Endothelial cell of umbilical vein (primary cell): ENCODE measurements around the gene ZNF639. TPM values are rescaled to one million over a fixed set of nuclear protein-coding genes. Genes with fewer than 3 reads are reported as not detected.

Experiments used
- BruUV-seq: library from RNA; stranded (reverse); fragments of 400-500 nt; replicated peaks from 2 replicates; lab custom pipeline; 2021; lab: Mats Ljungman, UMichigan
- CTCF ChIA-PET: fragments of 300-600, 350-600 bp; sonication (Branson Sonifier 250); formaldehyde crosslinking; loops from one replicate; lab custom pipeline; 2021; ENCODE audit warnings: antibody characterized with exemption, inconsistent platforms; lab: Charles Lee
- POLR2A ChIA-PET: fragments of 300-600, 350-600 bp; sonication (Branson Sonifier 250); formaldehyde crosslinking; loops from one replicate; lab custom pipeline; 2021; ENCODE audit warnings: antibody characterized with exemption, inconsistent platforms; lab: Charles Lee
- DNase-seq: peaks from one replicate; pipeline ENCODE4 v3.0.0-alpha.2; 2011; ENCODE audit warnings: low read depth, low spot score
- FAIRE-seq: peaks from 2 replicates; lab custom pipeline; 2011; peaks lifted over from hg19 to GRCh38; lab: Jason Lieb, UNC
- H2AFZ ChIP-seq: 2 replicates; pipeline ENCODE4 v1.6.0; 2012; ENCODE audit warnings: low read depth, low read length, control low read depth, inconsistent platforms
- H3K27ac ChIP-seq: 2 replicates; pipeline ENCODE4 v1.5.1; 2011; ENCODE audit warnings: low read depth, mild to moderate bottlenecking, control low read depth, low read length, moderate library complexity; ENCODE audit not compliant: insufficient read depth
- H3K27me3 ChIP-seq, 2 experiments: 2 replicates each; pipeline versions ENCODE4 v1.6.0 to v1.6.1; 2011; ENCODE audit warnings: low read length in 2 of 2, mixed read lengths in 1 of 2; ENCODE audit not compliant: control insufficient read depth in 2 of 2, insufficient read depth in 2 of 2
- H3K36me3 ChIP-seq, 2 experiments: 2 replicates in 1 of 2; 3 replicates in 1 of 2; pipeline ENCODE4 v1.5.1; 2011; ENCODE audit warnings: low read length in 2 of 2, mild to moderate bottlenecking in 1 of 2, moderate library complexity in 1 of 2; ENCODE audit not compliant: control insufficient read depth in 2 of 2, insufficient read depth in 2 of 2; ENCODE audit errors: extremely low read depth in 1 of 2
- H3K4me1 ChIP-seq: 3 replicates; pipeline ENCODE4 v1.5.1; 2011; ENCODE audit warnings: mild to moderate bottlenecking, low read length; ENCODE audit not compliant: control insufficient read depth, insufficient read depth; ENCODE audit errors: extremely low read depth
- H3K4me2 ChIP-seq: 2 replicates; pipeline ENCODE4 v1.6.1; 2011; ENCODE audit warnings: low read length, control low read depth, mixed read lengths; ENCODE audit not compliant: insufficient read depth
- H3K4me3 ChIP-seq, 3 experiments: fragments of 200-600 bp in 1 of 3; sonication (generic), shearing (Covaris generic) in 1 of 3; replicated peaks in 1 of 3; 2 replicates each; pipeline ENCODE4 v1.5.1; 2011 to 2016; ENCODE audit warnings: control low read depth in 3 of 3, low read length in 3 of 3, mild to moderate bottlenecking in 2 of 3, inconsistent platforms in 1 of 3, low read depth in 1 of 3, moderate library complexity in 1 of 3; ENCODE audit not compliant: insufficient read depth in 1 of 3
- H3K79me2 ChIP-seq: 2 replicates; pipeline ENCODE4 v1.6.0; 2012; ENCODE audit warnings: low read length, inconsistent platforms; ENCODE audit not compliant: control insufficient read depth, insufficient read depth
- H3K9ac ChIP-seq: replicated peaks from 2 replicates; pipeline ENCODE3; 2011; ENCODE audit warnings: low read length, control low read depth; ENCODE audit not compliant: insufficient read depth; ENCODE audit errors: extremely low read depth
- H3K9me1 ChIP-seq: replicated peaks from 3 replicates; pipeline ENCODE4 v1.6.0; 2011; ENCODE audit warnings: mild to moderate bottlenecking, low read length; ENCODE audit not compliant: control insufficient read depth, insufficient read depth; ENCODE audit errors: extremely low read depth
- H3K9me3 ChIP-seq: replicated peaks from 2 replicates; pipeline ENCODE4 v1.5.1; 2012; ENCODE audit warnings: low read length, inconsistent platforms; ENCODE audit not compliant: control insufficient read depth, insufficient read depth
- H4K20me1 ChIP-seq: replicated peaks from 2 replicates; pipeline ENCODE3; 2011; ENCODE audit warnings: mild to moderate bottlenecking, low read length; ENCODE audit not compliant: control insufficient read depth, insufficient read depth; ENCODE audit errors: extremely low read depth
- CTCF ChIP-seq, 2 donors: IDR thresholded peaks; 1 replicate in 1 of 2; 2 replicates in 1 of 2; pipeline ENCODE4 v1.5.1; 2011; ENCODE audit warnings: low read length in 2 of 2, mild to moderate bottlenecking in 2 of 2, moderate library complexity in 2 of 2, control low read depth in 1 of 2, inconsistent platforms in 1 of 2, low read depth in 1 of 2; ENCODE audit not compliant: insufficient read depth in 1 of 2; ENCODE audit errors: extremely low read depth in 1 of 2
- EZH2 ChIP-seq: IDR thresholded peaks from 2 replicates; pipeline ENCODE4 v1.6.1; 2012; ENCODE audit warnings: borderline replicate concordance, low read depth, mild to moderate bottlenecking, moderate library complexity, low read length, inconsistent platforms; ENCODE audit not compliant: severe bottlenecking
- FOS ChIP-seq: IDR thresholded peaks from 2 replicates; pipeline ENCODE4 v1.6.1; 2011; ENCODE audit warnings: mild to moderate bottlenecking, low read length, moderate library complexity, borderline replicate concordance; ENCODE audit not compliant: insufficient read depth
- GATA2 ChIP-seq: IDR thresholded peaks from 2 replicates; pipeline ENCODE4 v1.7.0; 2011; ENCODE audit warnings: low read depth, mild to moderate bottlenecking, moderate library complexity, mixed read lengths, low read length; ENCODE audit not compliant: insufficient read length, insufficient read depth
- JUN ChIP-seq: IDR thresholded peaks from 2 replicates; pipeline ENCODE4 v1.6.1; 2011; ENCODE audit warnings: borderline replicate concordance, low read depth; ENCODE audit not compliant: insufficient read length, insufficient read depth
- MAX ChIP-seq: IDR thresholded peaks from 2 replicates; pipeline ENCODE4 v1.6.1; 2011; ENCODE audit not compliant: insufficient read depth, insufficient read length
- MYC ChIP-seq: IDR thresholded peaks from one replicate; pipeline ENCODE4 v1.6.1; 2011; ENCODE audit warnings: mild to moderate bottlenecking, low read depth, low read length
- POLR2A ChIP-seq: IDR thresholded peaks from 2 replicates; pipeline ENCODE4 v1.6.1; 2012; ENCODE audit warnings: low read depth, mild to moderate bottlenecking, control low read depth, low read length
- POLR2AphosphoS5 ChIP-seq: IDR thresholded peaks from 2 replicates; pipeline ENCODE4 v1.6.1; 2012; ENCODE audit warnings: low read depth, mild to moderate bottlenecking, control low read depth, low read length, moderate library complexity; ENCODE audit not compliant: insufficient read depth
- dilution Hi-C: fragments of 300-500 bp; cut with MboI; formaldehyde crosslinking; loops from one replicate; pipeline ENCODE4 v1.15.0; 2019; ENCODE audit warnings: low sequenced_read_pairs; ENCODE audit not compliant: extremely low pct_ligation_motif_present
- intact Hi-C: fragments of 100-400 bp; cut with micrococcal nuclease; formaldehyde crosslinking; loops from one replicate; pipeline ENCODE4 v1.10.0; 2022
- polyA plus RNA-seq, 4 experiments: library from polyadenylated mRNA; depleted of rRNA in 3 of 4; stranded (reverse) in 3 of 4; unstranded in 1 of 4; fragments of >200 nt; gene quantifications; 2 replicates each; pipeline versions ENCODE4 v1.2.1 to v1.2.3, GENCODE V29; 2011 to 2012; ENCODE audit warnings: missing spikeins in 1 of 4
- total RNA-seq: library from RNA; stranded (reverse); gene quantifications from 2 replicates; pipeline ENCODE4 v1.2.3, GENCODE V29; 2021

ZNF639 gene
- total and polyA plus RNA-seq, 2 donors (not counting 3 experiments of a cell fraction or from before 2014, with no cell fraction given): 8.0 to 30.5 TPM

DNA sequence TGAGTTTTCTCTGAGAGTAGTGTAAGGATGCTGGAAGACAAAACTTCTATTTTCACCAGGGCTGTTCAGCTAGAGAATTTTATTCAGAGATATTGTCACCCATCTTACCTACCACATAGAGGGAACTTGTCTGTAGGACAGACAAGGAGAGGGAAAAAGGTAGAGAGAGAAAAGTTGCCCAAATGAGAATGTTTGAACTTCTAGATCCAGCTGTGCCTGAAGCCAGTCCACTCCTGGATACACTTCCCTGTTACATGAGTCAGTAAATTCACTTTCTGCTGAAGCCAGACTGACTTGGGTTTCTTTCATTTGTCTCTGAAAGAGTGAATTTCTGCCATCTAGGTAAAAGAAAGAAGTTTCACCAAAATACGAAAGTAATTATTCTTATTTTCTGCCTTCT is 44.7 kb upstream of the ZNF639 start:
- no peak overlapping the region for H3K27ac ChIP-seq
- H3K79me2 ChIP-seq: no peaks in the 10 kb centered on the region
- H3K4me3 ChIP-seq: no peak overlapping the region
- dilution Hi-C loops: no loop called here
- no peak for FAIRE-seq
- H3K4me1 ChIP-seq: no peaks in the 10 kb centered on the region
- intact Hi-C loops: no loop called here
- H4K20me1 ChIP-seq: no peaks in the 10 kb centered on the region
- no peaks in the 10 kb centered on the region for H3K36me3 ChIP-seq
- no peak for DNase-seq
- H3K27me3 ChIP-seq: peaks cover 5 to 6% of the 10 kb centered on the region in 2 experiments
- H3K9me3 ChIP-seq: no peaks in the 10 kb centered on the region
- BruUV-seq: no TSS peak
- no peaks in the 10 kb centered on the region for H3K9me1 ChIP-seq
- H2AFZ ChIP-seq: no peak overlapping the region
- no peak overlapping the region for H3K4me2 ChIP-seq
- H3K9ac ChIP-seq: no peak overlapping the region
- no peak for TF ChIP-seq FOS
- ChIA-PET POLR2A (no interaction called here), CTCF (no interaction called here)

DNA sequence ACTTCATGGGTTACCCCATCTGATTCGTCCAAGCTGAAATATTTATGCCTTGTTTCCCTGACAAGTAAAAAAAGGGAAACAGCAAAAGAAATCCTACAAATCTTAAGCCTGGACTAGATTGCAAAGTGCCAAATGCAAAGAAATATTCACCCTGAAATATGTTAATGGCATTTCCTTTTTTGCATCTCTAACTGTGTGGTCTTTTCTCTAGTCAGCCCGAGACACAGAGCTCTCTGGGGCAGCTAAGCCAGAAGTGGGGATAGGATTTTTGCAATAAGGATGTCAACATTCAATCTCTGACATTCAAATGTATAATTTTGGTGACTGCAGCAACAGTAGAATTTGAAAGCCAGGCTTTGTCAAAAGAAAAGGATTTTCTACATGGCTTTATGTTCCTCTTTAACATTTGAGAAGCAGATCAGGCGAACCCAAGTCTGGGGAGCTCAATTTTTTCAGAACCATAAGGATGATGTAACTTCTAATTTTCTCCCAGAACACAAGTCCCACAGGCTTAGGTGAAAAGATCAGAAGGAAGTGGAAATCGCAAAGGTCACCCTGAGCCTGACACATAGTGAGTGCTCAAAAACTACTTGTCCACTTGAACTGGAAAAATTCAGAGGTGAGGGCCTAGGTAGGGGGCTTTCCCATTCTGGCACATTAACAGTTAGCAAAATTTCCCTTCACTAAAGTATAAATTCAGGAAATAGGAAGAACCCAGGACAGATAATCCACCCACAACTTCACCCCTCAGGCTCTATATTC is 43.7 kb upstream of the ZNF639 start:
- no peaks in the 10 kb centered on the region for H3K4me1 ChIP-seq
- BruUV-seq: no TSS peak
- H2AFZ ChIP-seq: no peak overlapping the region
- no peaks in the 10 kb centered on the region for H3K9me1 ChIP-seq
- H3K9me3 ChIP-seq: no peaks in the 10 kb centered on the region
- peaks cover 5 to 6% of the 10 kb centered on the region in 2 experiments for H3K27me3 ChIP-seq
- H3K27ac ChIP-seq: no peak overlapping the region
- ChIA-PET POLR2A (no interaction called here), CTCF (interaction anchor here (1.3 kb wide), 1 partner anchor 15 kb away, joined by 3 read pairs; no protein-coding TSS in a partner anchor)
- H3K9ac ChIP-seq: no peak overlapping the region
- no peaks in the 10 kb centered on the region for H4K20me1 ChIP-seq
- no peak for FAIRE-seq
- no peak overlapping the region for H3K4me3 ChIP-seq
- intact Hi-C loops: no loop called here
- DNase-seq: no peak
- no peak overlapping the region for H3K4me2 ChIP-seq
- TF ChIP-seq FOS (no peak), GATA2 (no peak), CTCF (IDR thresholded peaks at IDR 0.05; ENCODE audit: extremely low read depth in 1 of 2, insufficient read depth in 1 of 2, low read depth in 1 of 2, low read length in 2 of 2) (no peak), JUN (no peak), POLR2A (no peak), EZH2 (no peak), MYC (no peak), MAX (no peak), POLR2AphosphoS5 (no peak)
- no peaks in the 10 kb centered on the region for H3K36me3 ChIP-seq
- H3K79me2 ChIP-seq: no peaks in the 10 kb centered on the region
- dilution Hi-C loops: no loop called here
